HEK293T (cell line): ENCODE data around the gene TFEB.

ENCODE experiments used
- ARNT ChIP-seq: fragments of 450-650 bp; IDR thresholded peaks from 2 replicates; pipeline ENCODE4 v1.6.1; 2017; ENCODE audit warnings: mild to moderate bottlenecking
- FOXA1 ChIP-seq: fragments of 450-650 bp; IDR thresholded peaks from 2 replicates; pipeline ENCODE4 v1.6.1; 2016; ENCODE audit warnings: mild to moderate bottlenecking
- FOXK2 ChIP-seq: fragments of 450-650 bp; IDR thresholded peaks from 2 replicates; pipeline ENCODE4 v1.6.1; 2016; ENCODE audit warnings: mild to moderate bottlenecking
- FOXM1 ChIP-seq: fragments of 450-650 bp; IDR thresholded peaks from 2 replicates; pipeline ENCODE4 v1.6.1; 2017; ENCODE audit warnings: mild to moderate bottlenecking, borderline replicate concordance

DNA sequence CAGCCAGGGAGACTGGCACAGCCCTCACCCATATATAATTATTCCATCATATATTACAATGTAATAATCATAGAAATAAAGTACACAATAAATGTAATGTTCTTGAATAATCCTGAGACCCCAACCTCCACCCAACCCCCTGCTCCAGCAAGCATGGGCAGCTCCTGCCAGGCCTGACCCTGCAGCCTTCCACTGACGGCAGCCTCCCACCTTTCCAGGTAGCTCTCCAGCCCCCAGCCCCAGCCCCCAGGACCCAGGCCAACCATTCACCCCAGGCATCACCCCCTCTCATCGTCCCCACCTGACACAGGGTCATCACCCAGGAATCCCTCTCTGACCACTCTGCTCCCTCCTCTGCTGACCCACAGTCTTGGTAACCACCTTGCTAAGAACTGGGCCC, 14.6 kb downstream of the TFEB start:
- no peak for TF ChIP-seq ARNT
- TF ChIP-seq FOXK2 = no peak
- no peak for TF ChIP-seq FOXA1
- no peak for TF ChIP-seq FOXM1
